Spleen (tissue), 7 donors: Measurements from ENCODE around the gene GHRH.

ENCODE experiments used
- POLR2A ChIP-seq, 3 donors: fragments of 450-650 bp; IDR thresholded peaks; one replicate each; pipeline ENCODE4 v1.5.1; 2017; ENCODE audit warnings: antibody characterized with exemption in 3 of 3, mild to moderate bottlenecking in 1 of 3
- POLR2AphosphoS5 ChIP-seq, 3 donors: sonication (generic); formaldehyde crosslinking; IDR thresholded peaks; one replicate each; pipeline ENCODE4 v1.5.1; 2017; ENCODE audit warnings: antibody characterized with exemption in 3 of 3
- TF ChIP-seq, protein P1 (sequence below), 11 experiments: fragments of 200-600 bp in 7 of 11; fragments of 450-650 bp in 4 of 11; sonication (generic) in 4 of 11; IDR thresholded peaks in 8 of 11; conservative IDR thresholded peaks in 3 of 11; 1 replicate in 7 of 11; 2 replicates in 4 of 11; pipeline versions ENCODE4 v1.4.0 to v1.8.0; 2016 to 2021; ENCODE audit warnings: antibody characterized with exemption in 11 of 11, inconsistent platforms in 4 of 11, mild to moderate bottlenecking in 1 of 11
- donor health status: DM: no; HTN: no; CAD: no; lungs with moderate emphysema.
- donor health status: DM: no; HTN: no; CAD: no.
- donor health status: DM: no; HTN: no; CAD: no.

GRCh38 chr20:37205130-37205529 is 56.5 kb downstream of the GHRH start:
- TF ChIP-seq POLR2A (IDR thresholded peaks at IDR 0.05) (no peak), POLR2AphosphoS5 (IDR thresholded peaks at IDR 0.05) (no peak)
- TF ChIP-seq, protein P1, sequence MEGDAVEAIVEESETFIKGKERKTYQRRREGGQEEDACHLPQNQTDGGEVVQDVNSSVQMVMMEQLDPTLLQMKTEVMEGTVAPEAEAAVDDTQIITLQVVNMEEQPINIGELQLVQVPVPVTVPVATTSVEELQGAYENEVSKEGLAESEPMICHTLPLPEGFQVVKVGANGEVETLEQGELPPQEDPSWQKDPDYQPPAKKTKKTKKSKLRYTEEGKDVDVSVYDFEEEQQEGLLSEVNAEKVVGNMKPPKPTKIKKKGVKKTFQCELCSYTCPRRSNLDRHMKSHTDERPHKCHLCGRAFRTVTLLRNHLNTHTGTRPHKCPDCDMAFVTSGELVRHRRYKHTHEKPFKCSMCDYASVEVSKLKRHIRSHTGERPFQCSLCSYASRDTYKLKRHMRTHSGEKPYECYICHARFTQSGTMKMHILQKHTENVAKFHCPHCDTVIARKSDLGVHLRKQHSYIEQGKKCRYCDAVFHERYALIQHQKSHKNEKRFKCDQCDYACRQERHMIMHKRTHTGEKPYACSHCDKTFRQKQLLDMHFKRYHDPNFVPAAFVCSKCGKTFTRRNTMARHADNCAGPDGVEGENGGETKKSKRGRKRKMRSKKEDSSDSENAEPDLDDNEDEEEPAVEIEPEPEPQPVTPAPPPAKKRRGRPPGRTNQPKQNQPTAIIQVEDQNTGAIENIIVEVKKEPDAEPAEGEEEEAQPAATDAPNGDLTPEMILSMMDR (IDR thresholded peaks at IDR 0.05 in 8 of 11, conservative IDR thresholded peaks at IDR 0.05 in 3 of 11) = no peak
